Adrenal gland (tissue), 12 donors: ENCODE data around the gene ZNF618. TPM values are rescaled to one million over a fixed set of nuclear protein-coding genes. Genes with fewer than 3 reads are reported as not detected.

Experiments used
- DNase-seq, 7 donors: peaks; one replicate each; pipeline ENCODE4 v3.0.0-alpha.2; 2019 to 2020
- H3K27ac ChIP-seq, 5 donors: fragments of 200-600 bp; sonication (generic) in 4 of 5; 1 replicate in 3 of 5; 2 replicates in 2 of 5; pipeline versions ENCODE4 v1.5.1 to v1.8.0; 2016 to 2020; ENCODE audit warnings: mild to moderate bottlenecking in 1 of 5
- H3K27me3 ChIP-seq: fragments of 200-600 bp; 2 replicates; pipeline ENCODE4 v1.8.0; 2021
- H3K36me3 ChIP-seq, 2 donors: fragments of 200-600 bp; replicated peaks in 1 of 2; 1 replicate in 1 of 2; 2 replicates in 1 of 2; pipeline versions ENCODE4 v1.5.1 to v1.8.0; 2018 to 2022
- H3K4me1 ChIP-seq, 2 donors: fragments of 200-600 bp; replicated peaks in 1 of 2; 1 replicate in 1 of 2; 2 replicates in 1 of 2; pipeline versions ENCODE4 v1.5.1 to v1.8.0; 2018 to 2021
- H3K4me3 ChIP-seq, 4 donors: fragments of 200-600 bp; sonication (generic) in 3 of 4; one replicate each; pipeline ENCODE4 v1.5.1; 2016 to 2018
- H3K9me3 ChIP-seq, 3 donors: fragments of 200-600 bp; sonication (generic) in 1 of 3; replicated peaks in 1 of 3; 1 replicate in 2 of 3; 2 replicates in 1 of 3; pipeline versions ENCODE4 v1.5.1 to v1.8.0; 2016 to 2021
- CTCF ChIP-seq, 6 experiments: fragments of 450-650 bp in 4 of 6; fragments of 200-600 bp in 2 of 6; sonication (generic) in 1 of 6; IDR thresholded peaks; 1 replicate in 5 of 6; 2 replicates in 1 of 6; pipeline versions ENCODE4 v1.5.1 to v1.8.0; 2016 to 2021; ENCODE audit warnings: antibody characterized with exemption in 6 of 6, mild to moderate bottlenecking in 2 of 6, moderate library complexity in 1 of 6
- POLR2A ChIP-seq, 2 donors: fragments of 450-650 bp; IDR thresholded peaks; one replicate each; pipeline ENCODE4 v1.6.1; 2017; ENCODE audit warnings: antibody characterized with exemption in 2 of 2, mild to moderate bottlenecking in 2 of 2, moderate library complexity in 1 of 2
- WGBS, 4 donors: extraction: QIAGEN DNeasy Blood & Tissue Kit in 2 of 4; methylation state at CpG; one replicate each; pipeline versions ENCODE4 v1.1.5 to v1.1.7; 2013 to 2017; 5-methylcytosine and 5-hydroxymethylcytosine counted together
- intact Hi-C, 2 donors: fragments of 100-400 bp; cut with DNase I; formaldehyde crosslinking; loops; one replicate each; pipeline versions ENCODE4 v1.14.1 to v1.15.0; 2022 to 2023
- polyA plus RNA-seq, 3 donors: library from polyadenylated mRNA; stranded (reverse); fragments of 200-250 nt in 2 of 3; fragments of 350-450 nt in 1 of 3; fragmentation: Illumina TruSeq in 1 of 3; extraction: RNeasy Lipid Tissue Mini Kit (QIAGEN cat#74804) in 1 of 3; gene quantifications; one replicate each; pipeline ENCODE4 v1.2.3, GENCODE V29; 2013 to 2014
- total RNA-seq, 9 donors: library from RNA; depleted of rRNA in 4 of 9; stranded (reverse); fragments of >200 nt in 4 of 9; fragments of 120-200 nt in 1 of 9; fragmentation: NEBNext Ultra II Directional in 1 of 9; extraction: Animal tissue kit (Norgen Biotek cat#: 25700) in 1 of 9; gene quantifications; one replicate each; pipeline versions ENCODE4 v1.1.0 to v1.2.4, GENCODE V29; 2013 to 2023
- donor health status: healthy with polysubstance abuse.
- donor health status: Bipolar disorder and iron deficiency.
- donor health status: DM: yes; HTN: yes; CAD: no.
- donor health status: DM: no; HTN: no; CAD: no.
- donor health status: DM: no; HTN: no; CAD: no.
- donor health status: DM: yes; HTN: yes; CAD: no.

The ZNF618 gene
- total and polyA plus RNA-seq, 12 donors, result 4.5 to 21.3 (median 9.9) TPM

- WGBS, 4 donors, result 83 to 96% (median 93%) methylated on average over 5 to 8 of the region's 8 CpGs
- intact Hi-C loops, result no loop called here
- Histone ChIP-seq H3K9me3 (no peaks in the 10 kb centered on the region), H3K4me3 (no peak overlapping the region), H3K4me1 (peaks cover 0 to 4% of the 10 kb centered on the region in 2 donors), H3K27me3 (no peaks in the 10 kb centered on the region), H3K27ac (no peak overlapping the region), H3K36me3 (peaks cover 0 to 8% of the 10 kb centered on the region in 2 donors)
- DNase-seq, result peak in 2 of 7 donors; percentile 10 to 27
- no peak for TF ChIP-seq POLR2A (IDR thresholded peaks at IDR 0.05)
- no peak for TF ChIP-seq CTCF (IDR thresholded peaks at IDR 0.05)
Observed at GRCh38 chr9:114000671-114001409, 124.7 kb downstream of the ZNF618 start.

- 63 to 67% (median 63%) methylated on average over 3 of the region's 3 CpGs for WGBS, 4 donors
- Histone ChIP-seq H3K27ac (no peak overlapping the region), H3K9me3 (no peaks in the 10 kb centered on the region), H3K27me3 (no peaks in the 10 kb centered on the region), H3K36me3 (peaks cover 0 to 8% of the 10 kb centered on the region in 2 donors), H3K4me1 (peaks cover 0 to 4% of the 10 kb centered on the region in 2 donors), H3K4me3 (no peak overlapping the region)
- TF ChIP-seq CTCF (IDR thresholded peaks at IDR 0.05) (no peak), POLR2A (IDR thresholded peaks at IDR 0.05) (no peak)
- intact Hi-C loops, result no loop called here
- peak in 1 of 7 donors; percentile 37 for DNase-seq
Observed at GRCh38 chr9:114001410-114001685, 125.2 kb downstream of the ZNF618 start.

- H3K36me3 ChIP-seq, result peaks cover 0 to 8% of the 10 kb centered on the region in 2 donors
- H3K27me3 ChIP-seq, result no peaks in the 10 kb centered on the region
- H3K4me3 ChIP-seq, result no peak overlapping the region
- no peak for TF ChIP-seq POLR2A (IDR thresholded peaks at IDR 0.05)
- no peak for TF ChIP-seq CTCF (IDR thresholded peaks at IDR 0.05)
- intact Hi-C loops, result no loop called here
- H3K27ac ChIP-seq, result no peak overlapping the region
- H3K4me1 ChIP-seq, result peaks cover 0 to 4% of the 10 kb centered on the region in 2 donors
- no peaks in the 10 kb centered on the region for H3K9me3 ChIP-seq
- peak in 1 of 7 donors; percentile 8 for DNase-seq
- 88 to 91% (median 89%) methylated on average over 11 to 12 of the region's 12 CpGs for WGBS, 4 donors
Observed at GRCh38 chr9:114001794-114002261, 125.7 kb downstream of the ZNF618 start.

GRCh38 chr9:114002271-114002985 lies 126.3 kb downstream of the ZNF618 start:
- intact Hi-C loops, result no loop called here
- DNase-seq, result peak in 2 of 7 donors; percentile 13 to 46
- WGBS, 4 donors, result 88 to 95% (median 93%) methylated on average over 5 to 14 of the region's 14 CpGs

More at GRCh38 chr9:114002271-114002985, 126.3 kb downstream of the ZNF618 start:
- no peaks in the 10 kb centered on the region for H3K9me3 ChIP-seq
- peaks cover 0 to 4% of the 10 kb centered on the region in 2 donors for H3K4me1 ChIP-seq
- no peak overlapping the region for H3K4me3 ChIP-seq
- H3K27ac ChIP-seq, result no peak overlapping the region
- TF ChIP-seq CTCF (IDR thresholded peaks at IDR 0.05) (no peak), POLR2A (IDR thresholded peaks at IDR 0.05) (no peak)
- H3K27me3 ChIP-seq, result no peaks in the 10 kb centered on the region
- H3K36me3 ChIP-seq, result peaks cover 0 to 9% of the 10 kb centered on the region in 2 donors
